GM21723 (cell line): ENCODE results near the gene PSD2.
A peak's percentile ranks its signal among the peaks of the same experiment; 100 is the strongest.

Experiments
- ATAC-seq: cut with Tn5 transposase; IDR thresholded peaks from one replicate; pipeline ENCODE4 v1.9.1; 2021; ENCODE audit warnings: mild to moderate bottlenecking, moderate library complexity; ENCODE audit not compliant: unreplicated experiment

The PSD2 gene

GRCh38 chr5:139854029-139854605 is 58.5 kb downstream of the PSD2 start:
- no peak for ATAC-seq

DNA sequence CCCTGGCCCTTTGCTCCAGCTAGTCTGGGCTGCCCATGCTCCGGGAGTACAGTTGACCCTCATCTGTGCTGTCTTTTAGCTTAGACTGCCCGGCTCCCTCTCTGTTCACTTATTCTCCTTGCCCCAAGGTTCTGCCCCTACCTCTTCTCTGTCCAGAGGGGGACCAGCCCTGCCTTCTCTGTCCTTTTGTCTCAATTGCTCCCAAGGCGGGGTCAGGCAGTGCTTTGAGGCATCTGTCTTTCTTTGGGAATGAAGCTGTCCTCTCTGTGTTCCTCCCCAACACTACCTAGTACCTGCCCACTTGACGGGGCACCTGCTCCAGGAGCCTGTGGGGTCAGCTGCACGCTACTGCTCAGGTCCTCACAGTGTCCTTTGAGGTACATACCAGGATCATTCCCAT is 59.3 kb downstream of the PSD2 start:
- ATAC-seq, result no peak

DNA sequence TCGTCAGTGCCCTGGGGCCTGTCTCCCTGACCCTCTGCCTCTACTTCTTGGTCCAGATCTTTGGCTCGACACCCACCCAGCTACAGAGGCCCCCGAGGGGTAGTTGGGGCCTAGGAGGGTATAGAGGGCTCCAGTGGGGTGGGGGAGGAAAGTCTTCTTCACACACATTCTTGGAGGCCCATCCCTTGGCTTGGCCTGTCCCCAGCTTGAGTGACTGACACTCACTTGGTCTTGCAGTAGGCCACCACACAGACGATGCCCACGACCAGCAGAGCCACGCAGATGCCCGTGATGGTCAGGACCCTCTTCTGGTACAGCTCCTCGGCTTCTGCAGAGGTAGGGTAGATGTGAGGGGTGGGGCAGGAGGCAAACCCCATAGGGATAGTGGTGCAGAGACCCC is 59.8 kb downstream of the PSD2 start:
- no peak for ATAC-seq

DNA sequence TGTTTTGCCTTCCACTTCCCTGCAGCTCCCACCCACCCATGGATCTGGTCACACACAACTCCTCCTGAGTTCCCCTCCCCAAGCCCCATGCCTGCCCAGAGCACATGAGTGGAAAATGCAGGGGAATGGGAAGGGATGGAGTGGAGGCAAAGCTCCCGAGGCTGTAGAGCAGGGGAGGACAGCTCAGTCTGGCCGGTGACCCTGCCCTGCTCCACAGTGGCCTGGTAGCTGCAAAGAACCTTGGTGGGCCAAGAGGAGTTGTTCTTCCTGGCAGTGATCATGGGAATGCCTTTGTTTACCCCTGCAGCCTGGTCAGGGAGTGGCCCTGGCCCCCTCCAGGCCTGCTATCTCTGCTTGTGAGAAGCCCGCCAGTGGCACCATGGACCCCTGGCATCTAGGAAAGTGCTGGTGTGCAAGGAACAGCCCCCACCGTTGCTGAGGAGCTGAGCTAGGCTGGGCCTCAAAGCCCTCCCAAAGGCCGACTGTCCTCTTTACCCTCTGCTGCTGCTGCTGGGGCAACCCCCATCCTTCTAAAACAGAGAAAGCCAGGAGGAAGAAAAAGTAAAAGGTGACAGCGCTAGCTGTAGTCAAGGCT is 60.4 kb downstream of the PSD2 start:
- no peak for ATAC-seq

GRCh38 chr5:139856714-139857113 is 61.1 kb downstream of the PSD2 start:
- no peak for ATAC-seq

GRCh38 chr5:139859013-139859412 is 63.4 kb downstream of the PSD2 start:
- no peak for ATAC-seq

DNA sequence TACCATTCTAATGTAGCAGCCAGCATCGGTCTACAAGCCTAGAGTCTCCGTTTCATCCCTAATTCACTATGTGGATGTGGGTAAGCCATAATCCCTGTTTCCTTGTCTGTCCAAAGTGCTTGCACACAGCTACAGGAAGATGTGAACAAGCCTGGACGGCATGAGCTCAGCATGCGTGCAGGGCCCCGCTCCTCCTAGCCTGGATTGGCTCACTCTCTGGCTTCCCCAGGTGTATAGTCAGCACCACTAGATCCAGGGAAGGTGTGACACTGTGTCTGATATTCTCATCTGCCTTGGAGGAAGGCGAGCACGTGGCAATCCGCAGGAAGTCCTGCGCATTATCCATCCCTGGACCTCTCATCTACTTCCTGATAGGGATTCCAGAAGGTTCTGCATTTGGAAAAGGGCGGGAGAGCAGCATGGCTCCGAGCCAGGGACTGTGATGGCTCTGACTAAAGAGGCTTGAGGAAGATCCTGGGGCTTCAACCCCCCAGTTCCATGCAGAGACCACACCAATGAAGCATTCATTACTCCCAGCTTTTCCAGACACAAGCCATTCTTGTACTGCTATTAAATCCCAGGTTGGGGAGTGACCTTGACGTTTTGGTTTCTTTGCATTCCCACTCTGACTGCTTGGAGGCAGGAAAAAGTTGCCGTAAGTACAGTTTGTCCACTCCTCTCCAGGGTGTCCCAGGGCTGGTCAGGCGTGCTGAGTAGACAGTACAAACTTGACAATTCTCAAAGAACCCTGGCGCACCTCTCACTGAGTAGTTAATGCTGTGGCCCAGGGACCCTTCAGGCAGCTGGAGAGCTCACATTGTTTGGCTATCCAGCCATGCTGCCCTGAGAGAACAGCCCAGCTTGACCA is 65.6 kb downstream of the PSD2 start:
- ATAC-seq, result no peak

GRCh38 chr5:139861889-139862207 is 66.2 kb downstream of the PSD2 start:
- no peak for ATAC-seq

- no peak for ATAC-seq
These were observed 66.7 kb downstream of the PSD2 start for GRCh38 chr5:139862313-139862712.

DNA sequence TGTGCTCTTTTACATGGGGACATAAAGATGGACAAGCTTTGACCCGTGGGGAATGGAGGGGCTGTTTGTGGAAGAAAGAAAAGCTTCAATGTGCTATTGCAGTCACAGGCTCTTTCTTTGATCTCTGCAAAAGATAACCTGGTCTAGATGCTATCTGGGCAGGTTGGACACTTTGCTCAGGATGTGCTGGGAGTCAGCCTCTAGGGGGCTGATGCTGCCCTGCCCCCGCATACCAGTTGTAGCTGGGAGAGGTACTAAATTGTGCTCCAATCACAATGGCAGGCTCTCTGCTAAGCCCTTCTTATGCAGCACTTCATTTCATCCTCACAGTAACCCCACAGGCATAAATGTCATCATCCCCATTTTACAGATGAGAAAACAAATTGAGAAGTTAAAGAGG is 67.2 kb downstream of the PSD2 start:
- no peak for ATAC-seq

GRCh38 chr5:139863361-139863760 is 67.8 kb downstream of the PSD2 start:
- ATAC-seq, result no peak

DNA sequence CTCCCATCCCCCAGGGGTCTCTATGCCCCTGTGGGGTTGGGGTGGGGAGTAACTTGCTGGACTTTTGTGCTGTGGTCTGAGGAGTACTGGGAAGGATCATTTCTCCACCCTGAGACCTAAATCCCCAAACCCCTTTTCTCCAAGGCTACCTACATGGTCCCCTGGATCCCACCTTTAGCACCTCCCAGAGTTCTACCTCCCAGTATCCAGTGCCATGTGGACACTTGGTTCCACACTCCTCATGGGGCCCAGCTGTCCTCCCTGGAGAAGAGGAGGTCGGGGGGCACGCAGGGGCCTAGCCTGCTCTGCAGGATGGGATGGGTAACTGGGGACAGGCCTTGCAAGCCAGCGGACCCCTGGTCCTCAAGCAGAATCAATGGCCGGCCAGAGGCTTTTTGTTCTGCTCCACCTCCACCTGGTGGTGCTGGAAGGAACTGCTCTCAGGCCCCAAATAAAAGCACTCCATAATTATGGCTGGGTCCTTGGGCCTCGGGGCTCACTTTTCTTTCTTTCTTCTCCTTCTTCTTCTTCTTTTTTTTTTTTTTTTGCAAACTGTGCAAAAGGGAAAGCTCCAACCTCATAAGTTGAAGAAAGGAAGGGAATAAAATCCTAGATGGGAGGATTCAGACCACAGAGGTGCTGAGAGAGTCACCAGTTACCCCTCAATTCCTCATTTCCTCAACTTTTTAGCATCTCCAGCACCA is 68.4 kb downstream of the PSD2 start:
- peak; percentile 72 for ATAC-seq

GRCh38 chr5:139864716-139865483 is 69.3 kb downstream of the PSD2 start:
- no peak for ATAC-seq

DNA sequence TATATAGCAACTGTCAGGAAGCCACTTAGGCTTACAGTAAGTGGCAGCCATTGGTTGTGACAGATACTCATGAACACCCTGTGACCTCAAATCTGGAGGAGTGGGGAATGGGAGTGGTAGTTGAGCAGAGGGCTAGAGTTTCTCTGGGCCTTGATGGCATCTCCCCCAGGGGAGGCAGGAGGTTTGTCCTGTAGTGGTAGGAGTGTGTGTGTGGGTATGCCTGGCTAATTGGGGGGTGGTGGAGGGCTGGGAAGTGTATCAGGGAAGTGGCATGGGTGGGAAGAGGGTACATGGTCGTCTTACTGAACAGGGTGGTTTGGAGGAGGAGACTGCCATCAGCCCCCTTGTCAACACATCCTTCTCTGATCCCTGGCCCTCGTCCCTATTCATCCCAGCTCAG is 71.5 kb downstream of the PSD2 start:
- ATAC-seq, result no peak

- no peak for ATAC-seq
These were observed 72.0 kb downstream of the PSD2 start for GRCh38 chr5:139867581-139867980.

GRCh38 chr5:139869042-139869790 is 73.6 kb downstream of the PSD2 start:
- ATAC-seq, result no peak

DNA sequence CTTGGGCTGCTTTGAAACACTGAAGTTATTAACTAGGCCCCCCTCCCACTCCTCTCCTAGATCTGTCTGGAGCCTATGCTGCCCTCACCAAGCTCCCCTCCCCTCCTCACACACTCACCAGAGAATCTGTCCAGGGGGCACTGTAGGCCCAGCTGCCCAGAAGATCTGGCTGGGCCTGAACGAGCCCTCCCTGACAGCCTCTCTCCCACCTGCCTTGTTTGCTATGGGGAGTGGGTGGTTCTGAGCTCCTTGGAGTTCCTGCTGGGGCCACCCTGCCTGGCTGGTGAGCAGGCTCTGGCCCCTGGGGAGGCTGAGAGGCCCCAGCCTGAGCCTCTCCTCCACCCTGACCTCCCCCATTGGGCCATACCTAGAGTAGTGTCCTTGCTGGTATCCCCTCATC is 75.1 kb downstream of the PSD2 start:
- ATAC-seq, result no peak

DNA sequence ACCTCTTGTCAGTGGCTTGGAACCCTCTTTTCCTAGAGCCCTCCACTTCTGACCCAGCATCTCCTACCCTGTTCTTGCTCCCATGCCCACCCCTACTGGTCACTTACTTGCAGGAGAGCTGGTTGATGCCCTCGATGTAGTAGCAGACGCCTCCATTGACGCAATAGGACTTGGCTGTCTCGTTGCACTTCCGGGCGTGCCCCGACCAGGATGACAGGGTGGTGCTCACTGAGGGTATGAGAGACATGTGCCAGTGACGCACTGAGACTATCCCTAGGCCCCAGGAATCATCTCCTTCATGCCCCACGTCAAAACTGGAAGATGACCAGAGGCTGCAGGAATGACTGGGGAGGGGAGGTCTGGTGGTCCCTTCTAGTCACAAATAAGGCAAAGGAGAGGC is 76.0 kb downstream of the PSD2 start:
- ATAC-seq, result no peak

- ATAC-seq, result no peak
These were observed 76.6 kb downstream of the PSD2 start for GRCh38 chr5:139872052-139872766.
